ENCODE measurements around the gene DYNC1LI1. TPM values are rescaled to one million over a fixed set of nuclear protein-coding genes. Genes with fewer than 3 reads are reported as not detected.
"Not testable (repeated sequence)": the region's sequence is repeated elsewhere in the genome, so short reads cannot be mapped to it uniquely, and the experiment has no call there.

DYNC1LI1 gene
- total RNA-seq, 4 donors from 2014 or later = 21.3 to 30.0 (median 26.3) TPM

DNA sequence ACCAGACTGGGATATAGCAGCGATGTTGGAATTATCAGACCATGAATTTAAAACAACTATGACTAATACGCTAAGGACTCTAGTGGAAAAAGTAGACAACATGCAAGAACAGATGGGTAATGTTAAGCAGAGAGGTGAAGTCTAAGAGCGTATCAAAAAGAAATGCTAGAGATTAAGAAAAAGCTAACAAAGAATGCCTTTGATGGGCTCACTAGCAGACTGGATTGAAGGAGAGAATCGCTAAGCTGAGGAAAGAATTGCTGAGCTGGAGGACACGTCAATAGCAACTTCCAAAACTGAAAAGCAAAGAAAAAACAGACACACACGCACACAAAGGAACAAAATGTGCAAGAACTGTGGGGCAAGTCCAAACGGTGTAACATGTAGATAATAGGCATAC, 48.0 kb downstream of the DYNC1LI1 start:
- DNase-seq (ENCODE audit: low spot score) (no peak), ATAC-seq (ENCODE audit: low FRiP score) (no peak)
- TF ChIP-seq, protein P1, sequence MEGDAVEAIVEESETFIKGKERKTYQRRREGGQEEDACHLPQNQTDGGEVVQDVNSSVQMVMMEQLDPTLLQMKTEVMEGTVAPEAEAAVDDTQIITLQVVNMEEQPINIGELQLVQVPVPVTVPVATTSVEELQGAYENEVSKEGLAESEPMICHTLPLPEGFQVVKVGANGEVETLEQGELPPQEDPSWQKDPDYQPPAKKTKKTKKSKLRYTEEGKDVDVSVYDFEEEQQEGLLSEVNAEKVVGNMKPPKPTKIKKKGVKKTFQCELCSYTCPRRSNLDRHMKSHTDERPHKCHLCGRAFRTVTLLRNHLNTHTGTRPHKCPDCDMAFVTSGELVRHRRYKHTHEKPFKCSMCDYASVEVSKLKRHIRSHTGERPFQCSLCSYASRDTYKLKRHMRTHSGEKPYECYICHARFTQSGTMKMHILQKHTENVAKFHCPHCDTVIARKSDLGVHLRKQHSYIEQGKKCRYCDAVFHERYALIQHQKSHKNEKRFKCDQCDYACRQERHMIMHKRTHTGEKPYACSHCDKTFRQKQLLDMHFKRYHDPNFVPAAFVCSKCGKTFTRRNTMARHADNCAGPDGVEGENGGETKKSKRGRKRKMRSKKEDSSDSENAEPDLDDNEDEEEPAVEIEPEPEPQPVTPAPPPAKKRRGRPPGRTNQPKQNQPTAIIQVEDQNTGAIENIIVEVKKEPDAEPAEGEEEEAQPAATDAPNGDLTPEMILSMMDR (IDR thresholded peaks at IDR 0.05) = no peak

DNA sequence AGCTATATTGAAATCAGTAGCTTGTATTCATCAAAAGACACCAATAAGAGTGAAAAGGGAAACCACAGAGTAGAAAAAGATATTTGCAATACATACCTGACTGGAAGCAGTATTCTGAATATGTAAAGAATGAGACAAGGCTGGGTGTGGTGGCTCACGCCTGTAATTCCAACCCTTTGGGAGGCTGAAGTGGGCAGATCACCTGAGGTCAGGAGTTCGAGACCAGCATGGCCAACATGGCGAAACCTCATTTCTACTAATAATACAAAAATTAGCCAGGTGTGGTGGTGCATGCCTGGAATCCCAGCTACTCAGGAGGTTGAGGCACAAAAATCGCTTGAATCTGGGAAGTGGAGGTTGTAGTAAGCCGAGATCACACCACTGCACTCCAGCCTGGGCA, 51.7 kb downstream of the DYNC1LI1 start:
- ATAC-seq (ENCODE audit: low FRiP score); DNase-seq (ENCODE audit: low spot score): not testable (repeated sequence)

DNA sequence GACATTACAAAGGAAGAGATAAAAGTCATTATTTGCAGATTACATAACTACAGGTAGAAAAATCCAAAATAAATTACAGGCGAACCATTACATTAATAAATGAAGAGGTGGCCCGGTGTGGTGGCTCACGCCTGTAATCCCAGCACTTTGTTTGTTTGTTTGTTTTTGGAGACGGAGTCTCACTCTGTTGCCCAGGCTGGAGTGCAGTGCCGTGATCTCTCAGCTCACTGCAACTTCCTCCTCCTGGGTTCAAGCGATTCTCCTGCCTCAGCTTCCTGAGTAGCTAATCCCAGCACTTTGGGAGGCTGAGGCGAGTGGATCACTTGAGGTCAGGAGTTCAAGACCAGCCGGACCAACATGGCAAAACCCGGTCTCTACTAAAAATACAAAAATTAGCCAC, 53.9 kb downstream of the DYNC1LI1 start:
- not testable (repeated sequence) for ATAC-seq (ENCODE audit: low FRiP score); DNase-seq (ENCODE audit: low spot score)

DNA sequence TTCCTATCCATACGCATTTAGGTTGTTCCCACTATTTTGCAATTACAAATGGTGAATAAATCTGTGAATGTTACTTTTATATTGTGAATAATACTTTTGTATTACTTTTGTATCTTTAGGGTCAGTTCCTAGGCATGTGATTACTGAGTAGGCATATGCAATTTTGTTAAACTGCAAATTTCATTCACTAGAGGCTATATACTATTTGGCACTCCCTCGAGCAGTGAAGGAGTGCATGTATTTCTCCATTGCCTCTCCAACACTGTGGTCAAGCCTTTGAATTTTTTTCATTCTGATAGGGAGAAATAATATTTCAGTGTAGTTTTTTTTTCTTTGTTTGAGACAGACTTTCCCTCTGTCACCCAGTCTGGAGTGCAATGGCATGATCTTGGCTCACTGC, 59.7 kb downstream of the DYNC1LI1 start:
- no peak for DNase-seq (ENCODE audit: low spot score)
- TF ChIP-seq, protein P1 (IDR thresholded peaks at IDR 0.05) = no peak
- no peak for ATAC-seq (ENCODE audit: low FRiP score)

DNA sequence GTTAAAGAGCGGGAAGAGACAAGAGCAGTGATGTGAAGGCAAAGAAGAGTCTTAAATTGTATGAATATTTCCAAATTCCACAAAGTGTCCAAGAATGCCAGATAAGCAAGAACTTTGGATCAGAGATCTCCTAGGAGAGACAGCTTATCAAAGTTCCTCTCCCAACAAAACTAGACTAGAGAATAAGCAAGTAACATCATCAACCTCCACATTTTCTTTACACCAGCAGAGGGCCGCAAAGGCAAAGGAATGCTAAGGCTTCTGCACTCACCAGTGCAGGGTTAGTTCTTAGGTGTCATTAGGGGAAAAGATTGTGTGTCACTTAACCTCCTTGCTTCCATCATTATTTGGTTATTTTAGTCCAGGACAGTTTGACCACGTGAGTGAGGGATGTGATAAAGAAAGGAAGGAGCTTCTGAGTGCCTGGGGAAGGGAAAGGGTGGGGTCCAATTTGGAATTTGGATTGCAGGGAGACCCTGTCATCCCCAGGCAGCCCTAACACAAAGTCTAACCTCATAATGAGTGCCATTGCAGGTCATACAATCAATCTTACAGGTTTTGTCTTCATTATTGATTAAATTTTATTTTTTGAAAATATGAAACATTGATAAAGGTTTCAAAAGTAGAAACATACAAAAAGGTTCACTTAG, 60.5 kb downstream of the DYNC1LI1 start:
- peak; percentile 29 for DNase-seq (ENCODE audit: low spot score)
- ATAC-seq (ENCODE audit: low FRiP score) = peak; percentile 62
- TF ChIP-seq, protein P1 (IDR thresholded peaks at IDR 0.05) = no peak

DNA sequence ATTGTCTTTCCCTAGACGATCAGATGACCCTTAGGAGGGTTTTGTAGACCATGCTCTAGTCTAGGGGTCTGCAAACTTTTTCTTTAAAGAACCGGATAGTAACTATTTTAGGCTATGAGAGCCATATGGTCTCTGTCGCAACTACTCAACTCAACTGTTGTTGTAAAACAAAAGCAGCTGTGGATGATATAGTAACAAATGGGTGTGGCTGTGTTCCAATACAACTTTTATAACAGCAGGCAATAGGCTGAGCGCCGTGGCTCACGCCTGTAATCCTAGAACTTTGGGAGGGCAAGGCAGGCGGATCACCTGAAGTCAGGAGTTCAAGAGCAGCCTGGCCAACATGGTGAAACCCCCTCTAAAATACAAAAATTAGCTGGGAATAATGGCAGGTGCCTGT, 61.9 kb downstream of the DYNC1LI1 start:
- DNase-seq (ENCODE audit: low spot score) = no peak
- no peak for ATAC-seq (ENCODE audit: low FRiP score)
- TF ChIP-seq, protein P1 (IDR thresholded peaks at IDR 0.05) = no peak

DNA sequence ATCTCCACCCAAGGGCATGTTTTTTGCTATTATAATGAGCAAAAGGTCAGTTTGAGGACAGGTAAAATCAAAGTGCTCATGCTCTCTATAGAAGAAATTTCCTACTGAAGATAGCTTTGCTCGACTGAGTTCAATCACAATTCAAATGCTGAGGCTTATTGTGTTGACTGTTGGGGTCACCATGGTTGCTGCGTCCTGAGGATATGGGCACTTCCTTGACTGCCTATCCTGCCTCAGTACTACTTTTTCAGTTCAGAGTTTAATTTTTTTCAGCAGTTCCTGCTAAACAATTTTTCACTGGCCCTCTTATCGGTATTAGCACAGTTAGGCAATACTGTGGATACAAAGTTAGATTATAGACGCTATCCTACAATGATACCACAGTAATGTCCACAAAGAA, 64.2 kb downstream of the DYNC1LI1 start:
- TF ChIP-seq, protein P1 (IDR thresholded peaks at IDR 0.05) = no peak
- DNase-seq (ENCODE audit: low spot score) (no peak), ATAC-seq (ENCODE audit: low FRiP score) (no peak)

DNA sequence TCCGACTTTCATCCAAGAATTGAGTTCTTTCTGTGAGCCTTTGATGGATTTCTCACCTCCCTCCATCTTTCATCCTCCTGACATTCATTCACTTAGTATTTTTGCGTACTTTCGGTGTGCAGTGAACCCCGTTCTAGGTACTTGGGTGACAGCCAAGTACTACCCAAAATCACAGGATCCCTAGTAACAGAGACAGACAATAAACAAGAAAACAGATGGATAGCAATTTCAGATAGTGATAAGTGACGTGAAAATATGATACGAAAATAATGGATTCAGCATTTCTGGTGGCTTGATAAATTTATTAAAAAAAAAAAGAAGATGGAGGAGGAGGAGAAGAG, 67.7 kb downstream of the DYNC1LI1 start:
- TF ChIP-seq, protein P1 (IDR thresholded peaks at IDR 0.05) = no peak
- no peak for DNase-seq (ENCODE audit: low spot score)
- ATAC-seq (ENCODE audit: low FRiP score) = no peak

Measured in omental fat pad (tissue), 4 donors.